Measurements from ENCODE around the gene KLHL25.
"Not testable (repeated sequence)": the region's sequence is repeated elsewhere in the genome, so short reads cannot be mapped to it uniquely, and the experiment has no call there.

Gene KLHL25

GRCh38 chr15:85804481-85805170 is 9.9 kb upstream of the KLHL25 start:
- no peak for DNase-seq (ENCODE audit: low read depth)

GRCh38 chr15:85802617-85803016 is 7.9 kb upstream of the KLHL25 start:
- not testable (repeated sequence) for DNase-seq (ENCODE audit: low read depth)

- no peak for DNase-seq (ENCODE audit: low read depth)
Observed at GRCh38 chr15:85800478-85801123, 5.9 kb upstream of the KLHL25 start.

- DNase-seq (ENCODE audit: low read depth) = not testable (repeated sequence)
Observed at GRCh38 chr15:85796371-85796770, 1.6 kb upstream of the KLHL25 start.

- no peak for DNase-seq (ENCODE audit: low read depth)
Observed at GRCh38 chr15:85795337-85796305, 896 bp upstream of the KLHL25 start.

- DNase-seq (ENCODE audit: low read depth) = peak; percentile 19
Observed at GRCh38 chr15:85793641-85794597, 806 bp downstream of the KLHL25 start.

GRCh38 chr15:85792912-85793590 is 1.7 kb downstream of the KLHL25 start:
- DNase-seq (ENCODE audit: low read depth) = no peak

GRCh38 chr15:85792102-85792731 is 2.5 kb downstream of the KLHL25 start:
- no peak for DNase-seq (ENCODE audit: low read depth)

- DNase-seq (ENCODE audit: low read depth) = no peak
Observed at GRCh38 chr15:85789496-85789875, 5.2 kb downstream of the KLHL25 start.

GRCh38 chr15:85788771-85789495 is 5.8 kb downstream of the KLHL25 start:
- DNase-seq (ENCODE audit: low read depth) = no peak

- DNase-seq (ENCODE audit: low read depth) = no peak
Observed at GRCh38 chr15:85786781-85787114, 8.0 kb downstream of the KLHL25 start.

- no peak for DNase-seq (ENCODE audit: low read depth)
Observed at GRCh38 chr15:85785887-85786780, 8.6 kb downstream of the KLHL25 start.

GRCh38 chr15:85782064-85782463 is 12.7 kb downstream of the KLHL25 start:
- no peak for DNase-seq (ENCODE audit: low read depth)

GRCh38 chr15:85781099-85781498 is 13.6 kb downstream of the KLHL25 start:
- DNase-seq (ENCODE audit: low read depth) = no peak

- no peak for DNase-seq (ENCODE audit: low read depth)
Observed at GRCh38 chr15:85780225-85780985, 14.3 kb downstream of the KLHL25 start.

GRCh38 chr15:85779249-85779648 is 15.5 kb downstream of the KLHL25 start:
- DNase-seq (ENCODE audit: low read depth) = no peak

- DNase-seq (ENCODE audit: low read depth) = no peak
Observed at GRCh38 chr15:85778107-85778776, 16.5 kb downstream of the KLHL25 start.

Data from activated T-cell treated with anti-CD3 and anti-CD28 coated beads for 1 hour (primary cell).